HG02943 (cell line): Measurements from ENCODE around the gene CPVL.

Experiments
- ATAC-seq: cut with Tn5 transposase; IDR thresholded peaks from one replicate; pipeline ENCODE4 v1.9.1; 2021; ENCODE audit warnings: mild to moderate bottlenecking, low read depth, moderate library complexity; ENCODE audit not compliant: unreplicated experiment

Gene CPVL

GRCh38 chr7:29013082-29013695 lies 133.1 kb downstream of the CPVL start:
- no peak for ATAC-seq

- ATAC-seq, result no peak
These were observed 136.4 kb downstream of the CPVL start for GRCh38 chr7:29009947-29010346.

- no peak for ATAC-seq
These were observed 137.7 kb downstream of the CPVL start for GRCh38 chr7:29008590-29008989.

- ATAC-seq, result no peak
These were observed 139.2 kb downstream of the CPVL start for GRCh38 chr7:29007127-29007526.

- ATAC-seq, result no peak
These were observed 140.5 kb downstream of the CPVL start for GRCh38 chr7:29005829-29006228.

GRCh38 chr7:29005406-29005805 lies 140.9 kb downstream of the CPVL start:
- ATAC-seq, result no peak

GRCh38 chr7:29003703-29004102 lies 142.6 kb downstream of the CPVL start:
- ATAC-seq, result no peak

- ATAC-seq, result no peak
These were observed 145.6 kb downstream of the CPVL start for GRCh38 chr7:29000717-29001076.

- no peak for ATAC-seq
These were observed 146.2 kb downstream of the CPVL start for GRCh38 chr7:28999895-29000716.

GRCh38 chr7:28999427-28999826 lies 146.9 kb downstream of the CPVL start:
- no peak for ATAC-seq

- ATAC-seq, result no peak
These were observed 148.2 kb downstream of the CPVL start for GRCh38 chr7:28998105-28998504.

- no peak for ATAC-seq
These were observed 149.5 kb downstream of the CPVL start for GRCh38 chr7:28996836-28997235.

- no peak for ATAC-seq
These were observed 153.0 kb downstream of the CPVL start for GRCh38 chr7:28993371-28993770.

GRCh38 chr7:28992798-28993197 lies 153.5 kb downstream of the CPVL start:
- no peak for ATAC-seq

- ATAC-seq, result no peak
These were observed 156.0 kb downstream of the CPVL start for GRCh38 chr7:28990200-28990960.

GRCh38 chr7:28989211-28989980 lies 156.9 kb downstream of the CPVL start:
- ATAC-seq, result no peak

- ATAC-seq, result no peak
These were observed 157.5 kb downstream of the CPVL start for GRCh38 chr7:28988810-28989209.

- no peak for ATAC-seq
These were observed 158.2 kb downstream of the CPVL start for GRCh38 chr7:28988091-28988490.

- ATAC-seq, result no peak
These were observed 159.6 kb downstream of the CPVL start for GRCh38 chr7:28986765-28987110.

GRCh38 chr7:28986028-28986764 lies 160.1 kb downstream of the CPVL start:
- no peak for ATAC-seq
